DND-41 (cell line): Measurements from ENCODE around the gene PIAS1.

Source experiments
- ATAC-seq: fragments of 200-7000 bp; cut with Tn5 transposase; 3 replicates; pipeline ENCODE4 v1.9.1; 2021; ENCODE audit warnings: low read depth; ENCODE audit not compliant: insufficient read depth
- DNase-seq: peaks from one replicate; pipeline ENCODE4 v3.0.0-alpha.2; 2020
- H2AFZ ChIP-seq: 2 replicates; pipeline ENCODE4 v1.6.0; 2012; ENCODE audit warnings: low read depth, low read length
- H3K27ac ChIP-seq: 2 replicates; pipeline ENCODE4 v1.5.1; 2012; ENCODE audit warnings: low read length, inconsistent platforms
- H3K27me3 ChIP-seq: fragments of 200-600 bp; sonication (generic); 2 replicates; pipeline ENCODE4 v1.6.0; 2012; ENCODE audit warnings: low read length, mild to moderate bottlenecking, inconsistent platforms; ENCODE audit not compliant: insufficient read depth, poor library complexity
- H3K36me3 ChIP-seq: 2 replicates; pipeline ENCODE4 v1.5.1; 2012; ENCODE audit warnings: low read length, inconsistent platforms; ENCODE audit not compliant: insufficient read depth
- H3K4me1 ChIP-seq: 2 replicates; pipeline ENCODE4 v1.5.1; 2012; ENCODE audit warnings: mild to moderate bottlenecking, low read length; ENCODE audit not compliant: insufficient read depth
- H3K4me2 ChIP-seq: 2 replicates; pipeline ENCODE4 v1.6.0; 2012; ENCODE audit warnings: mild to moderate bottlenecking, moderate library complexity, low read length, inconsistent platforms; ENCODE audit not compliant: insufficient read depth
- H3K4me3 ChIP-seq, 2 experiments: fragments of 200-600 bp in 1 of 2; shearing (Covaris generic) in 1 of 2; 2 replicates each; pipeline ENCODE4 v1.5.1; 2012 to 2016; ENCODE audit warnings: inconsistent platforms in 2 of 2, low read length in 2 of 2, mild to moderate bottlenecking in 2 of 2, low read depth in 1 of 2, moderate library complexity in 1 of 2
- H3K79me2 ChIP-seq: 2 replicates; pipeline ENCODE4 v1.6.0; 2012; ENCODE audit warnings: low read length, inconsistent platforms; ENCODE audit not compliant: insufficient read depth
- H3K9ac ChIP-seq: 2 replicates; pipeline ENCODE4 v1.6.0; 2012; ENCODE audit warnings: low read depth, mild to moderate bottlenecking, inconsistent platforms, low read length, moderate library complexity
- H3K9me3 ChIP-seq: 2 replicates; pipeline ENCODE4 v1.5.1; 2012; ENCODE audit warnings: low read length, moderate library complexity, mild to moderate bottlenecking, inconsistent platforms; ENCODE audit not compliant: insufficient read depth, severe bottlenecking
- H4K20me1 ChIP-seq: 2 replicates; pipeline ENCODE4 v1.6.0; 2012; ENCODE audit warnings: low read length; ENCODE audit not compliant: insufficient read depth
- EZH2 ChIP-seq: IDR thresholded peaks from 3 replicates; pipeline ENCODE4 v1.6.1; 2012; ENCODE audit warnings: borderline replicate concordance, low read depth, mild to moderate bottlenecking, moderate library complexity, low read length, inconsistent platforms; ENCODE audit not compliant: severe bottlenecking
- TF ChIP-seq, protein P1 (sequence below): IDR thresholded peaks from 2 replicates; pipeline ENCODE4 v1.5.1; 2012; ENCODE audit warnings: borderline replicate concordance, low read length, moderate library complexity, mild to moderate bottlenecking; ENCODE audit not compliant: poor library complexity, severe bottlenecking; ENCODE audit errors: extremely low read depth

The PIAS1 gene

GRCh38 chr15:68208636-68209240, 154.6 kb downstream of the PIAS1 start:
- DNase-seq = no peak
- no peak overlapping the region for H3K4me3 ChIP-seq
- no peak for ATAC-seq
- no peaks in the 10 kb centered on the region for H3K9me3 ChIP-seq
- H3K4me2 ChIP-seq = no peak overlapping the region
- no peaks in the 10 kb centered on the region for H3K27me3 ChIP-seq
- no peak overlapping the region for H2AFZ ChIP-seq
- no peak overlapping the region for H3K9ac ChIP-seq
- no peak overlapping the region for H3K27ac ChIP-seq
- TF ChIP-seq, protein P1, sequence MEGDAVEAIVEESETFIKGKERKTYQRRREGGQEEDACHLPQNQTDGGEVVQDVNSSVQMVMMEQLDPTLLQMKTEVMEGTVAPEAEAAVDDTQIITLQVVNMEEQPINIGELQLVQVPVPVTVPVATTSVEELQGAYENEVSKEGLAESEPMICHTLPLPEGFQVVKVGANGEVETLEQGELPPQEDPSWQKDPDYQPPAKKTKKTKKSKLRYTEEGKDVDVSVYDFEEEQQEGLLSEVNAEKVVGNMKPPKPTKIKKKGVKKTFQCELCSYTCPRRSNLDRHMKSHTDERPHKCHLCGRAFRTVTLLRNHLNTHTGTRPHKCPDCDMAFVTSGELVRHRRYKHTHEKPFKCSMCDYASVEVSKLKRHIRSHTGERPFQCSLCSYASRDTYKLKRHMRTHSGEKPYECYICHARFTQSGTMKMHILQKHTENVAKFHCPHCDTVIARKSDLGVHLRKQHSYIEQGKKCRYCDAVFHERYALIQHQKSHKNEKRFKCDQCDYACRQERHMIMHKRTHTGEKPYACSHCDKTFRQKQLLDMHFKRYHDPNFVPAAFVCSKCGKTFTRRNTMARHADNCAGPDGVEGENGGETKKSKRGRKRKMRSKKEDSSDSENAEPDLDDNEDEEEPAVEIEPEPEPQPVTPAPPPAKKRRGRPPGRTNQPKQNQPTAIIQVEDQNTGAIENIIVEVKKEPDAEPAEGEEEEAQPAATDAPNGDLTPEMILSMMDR = no peak
- TF ChIP-seq EZH2 = no peak
- H4K20me1 ChIP-seq = peaks cover 42% of the 10 kb centered on the region
- peaks cover 49% of the 10 kb centered on the region for H3K36me3 ChIP-seq
- no peaks in the 10 kb centered on the region for H3K4me1 ChIP-seq
- peaks cover 24% of the 10 kb centered on the region for H3K79me2 ChIP-seq

DNA sequence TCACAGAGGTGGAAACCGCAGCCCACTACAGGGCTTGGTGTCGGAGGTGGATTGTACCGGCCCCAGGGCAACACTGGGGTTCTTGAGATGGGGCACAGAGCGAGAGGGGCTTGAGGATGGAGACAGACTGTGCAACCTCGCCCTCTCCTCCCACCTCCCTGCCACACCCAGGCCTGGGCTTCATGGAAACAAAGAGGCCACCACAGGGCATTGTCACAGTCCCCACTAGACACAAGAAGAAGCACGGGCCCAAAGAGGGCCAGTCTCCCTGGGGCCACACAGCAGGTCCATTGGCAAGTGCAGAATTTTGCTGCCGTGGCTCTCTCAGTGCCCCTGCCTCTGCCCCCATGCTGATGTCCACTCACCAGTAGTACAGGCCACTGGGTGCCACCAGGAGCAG, 155.2 kb downstream of the PIAS1 start:
- H3K4me2 ChIP-seq = no peak overlapping the region

GRCh38 chr15:68209735-68210408, 155.8 kb downstream of the PIAS1 start:
- H3K27ac ChIP-seq = no peak overlapping the region
- H3K9me3 ChIP-seq = no peaks in the 10 kb centered on the region
- H3K79me2 ChIP-seq = peaks cover 34% of the 10 kb centered on the region
- no peak for ATAC-seq
- H3K4me1 ChIP-seq = no peaks in the 10 kb centered on the region
- no peak overlapping the region for H2AFZ ChIP-seq
- H3K36me3 ChIP-seq = peaks cover 54% of the 10 kb centered on the region
- H3K27me3 ChIP-seq = no peaks in the 10 kb centered on the region
- TF ChIP-seq EZH2 = no peak
- TF ChIP-seq, protein P1 = no peak
- no peak overlapping the region for H3K4me3 ChIP-seq
- no peak overlapping the region for H3K4me2 ChIP-seq
- H3K9ac ChIP-seq = no peak overlapping the region
- H4K20me1 ChIP-seq = peaks cover 51% of the 10 kb centered on the region
- DNase-seq = no peak

More for the DNA sequence above, 155.2 kb downstream of the PIAS1 start:
- Histone ChIP-seq H3K27me3 (no peaks in the 10 kb centered on the region), H3K9me3 (no peaks in the 10 kb centered on the region), H3K9ac (no peak overlapping the region), H3K4me1 (no peaks in the 10 kb centered on the region), H4K20me1 (peaks cover 47% of the 10 kb centered on the region), H3K27ac (no peak overlapping the region), H3K4me3 (no peak overlapping the region), H2AFZ (no peak overlapping the region), H3K79me2 (peaks cover 29% of the 10 kb centered on the region), H3K36me3 (peaks cover 54% of the 10 kb centered on the region)
- ATAC-seq = no peak
- no peak for DNase-seq
- TF ChIP-seq, protein P1 = no peak
- no peak for TF ChIP-seq EZH2
